GM19351 (cell line): ENCODE measurements around the gene EMSY.
"Not testable (repeated sequence)": the region's sequence is repeated elsewhere in the genome, so short reads cannot be mapped to it uniquely, and the experiment has no call there.

Experiments
- ATAC-seq: cut with Tn5 transposase; IDR thresholded peaks from one replicate; pipeline ENCODE4 v1.9.1; 2021; ENCODE audit warnings: mild to moderate bottlenecking, moderate library complexity; ENCODE audit not compliant: unreplicated experiment

EMSY gene

GRCh38 chr11:76444384-76445120, at the start of gene EMSY:
Gene EMSY (plus strand): TSS chr11:76445018. CDS start chr11:76446939, 1,921 bp downstream.
- ATAC-seq, result peak; percentile 93

- no peak for ATAC-seq
These were observed 49.5 kb upstream of the EMSY start for GRCh38 chr11:76395296-76395695.

- ATAC-seq, result no peak
These were observed 47.4 kb upstream of the EMSY start for GRCh38 chr11:76397383-76397782.

- ATAC-seq, result no peak
These were observed 43.9 kb upstream of the EMSY start for GRCh38 chr11:76400967-76401366.

- not testable (repeated sequence) for ATAC-seq
These were observed 43.3 kb upstream of the EMSY start for GRCh38 chr11:76401484-76401883.

GRCh38 chr11:76406359-76406758, 38.5 kb upstream of the EMSY start:
- ATAC-seq, result no peak

- ATAC-seq, result no peak
These were observed 36.5 kb upstream of the EMSY start for GRCh38 chr11:76408171-76408965.

- ATAC-seq, result no peak
These were observed 33.9 kb upstream of the EMSY start for GRCh38 chr11:76410851-76411357.

- ATAC-seq, result no peak
These were observed 29.7 kb upstream of the EMSY start for GRCh38 chr11:76415073-76415472.

- no peak for ATAC-seq
These were observed 24.9 kb upstream of the EMSY start for GRCh38 chr11:76419896-76420295.

GRCh38 chr11:76424379-76424778, 20.4 kb upstream of the EMSY start:
- ATAC-seq, result peak; percentile 79

- ATAC-seq, result no peak
These were observed 19.9 kb upstream of the EMSY start for GRCh38 chr11:76424891-76425290.

GRCh38 chr11:76426660-76427059, 18.2 kb upstream of the EMSY start:
- ATAC-seq, result no peak

- ATAC-seq, result no peak
These were observed 8.8 kb upstream of the EMSY start for GRCh38 chr11:76436020-76436419.

- ATAC-seq, result no peak
These were observed 1.4 kb upstream of the EMSY start for GRCh38 chr11:76443268-76443980.

- no peak for ATAC-seq
These were observed 794 bp upstream of the EMSY start for GRCh38 chr11:76444065-76444383.

GRCh38 chr11:76445121-76446084, 585 bp downstream of the EMSY start:
- peak; percentile 35 for ATAC-seq

- no peak for ATAC-seq
These were observed 3.7 kb downstream of the EMSY start for GRCh38 chr11:76448506-76448905.

- ATAC-seq, result no peak
These were observed 8.4 kb downstream of the EMSY start for GRCh38 chr11:76453248-76453647.

- no peak for ATAC-seq
These were observed 10.5 kb downstream of the EMSY start for GRCh38 chr11:76455331-76455730.
